Motor neuron (in vitro differentiated cells): ENCODE measurements around the gene ANXA7. TPM values are rescaled to one million over a fixed set of nuclear protein-coding genes. Genes with fewer than 3 reads are reported as not detected.
"Not testable (repeated sequence)": the region's sequence is repeated elsewhere in the genome, so short reads cannot be mapped to it uniquely, and the experiment has no call there.

Source experiments
- ATAC-seq, 8 experiments: fragments of 200-7000 bp; cut with Tn5 transposase; replicated peaks in 6 of 8; 2 replicates each; pipeline ENCODE4 v1.8.0; 2021; ENCODE audit warnings: mild to moderate bottlenecking in 8 of 8, moderate library complexity in 8 of 8
- H3K27ac ChIP-seq, 2 donors: fragments of 250-450 bp; sonication (Bioruptor Pico); 2 replicates each; pipeline ENCODE4 v1.9.0; 2021; ENCODE audit warnings: antibody characterized with exemption in 2 of 2, mild to moderate bottlenecking in 2 of 2, moderate library complexity in 1 of 2
- H3K4me1 ChIP-seq, 2 donors: fragments of 250-450 bp; sonication (Bioruptor Pico); replicated peaks in 1 of 2; 2 replicates each; pipeline ENCODE4 v1.6.1; 2021; ENCODE audit warnings: antibody characterized with exemption in 2 of 2, mild to moderate bottlenecking in 2 of 2, moderate library complexity in 1 of 2
- H3K4me3 ChIP-seq, 5 donors: fragments of 250-450 bp; sonication (Bioruptor Pico); 2 replicates each; pipeline ENCODE4 v1.9.0; 2021; ENCODE audit warnings: antibody characterized with exemption in 5 of 5, mild to moderate bottlenecking in 5 of 5, moderate library complexity in 4 of 5
- WGBS, 10 experiments: fragments of 450-650 bp; shearing (Covaris generic); methylation state at CpG; one replicate each; pipeline ENCODE4 v1.0.0; 2022; 5-methylcytosine and 5-hydroxymethylcytosine counted together
- in situ Hi-C, 9 experiments: fragments of 400-800 bp; cut with MboI; loops; one replicate each; pipeline ENCODE4 v1.15.0; 2021; ENCODE audit warnings: low sequenced_read_pairs in 9 of 9, low pct_unique_long_range_greater_than_20kb in 2 of 9; ENCODE audit not compliant: unreplicated experiment in 9 of 9
- total RNA-seq, 8 experiments: library from RNA; unstranded; fragments of 300-600 nt; gene quantifications; 2 replicates each; pipeline versions ENCODE4 v1.2.3 to v1.2.4, GENCODE V29; 2022

Gene ANXA7
- total RNA-seq, 8 experiments from 2014 or later: 18.2 to 163 (median 36.9) TPM

DNA sequence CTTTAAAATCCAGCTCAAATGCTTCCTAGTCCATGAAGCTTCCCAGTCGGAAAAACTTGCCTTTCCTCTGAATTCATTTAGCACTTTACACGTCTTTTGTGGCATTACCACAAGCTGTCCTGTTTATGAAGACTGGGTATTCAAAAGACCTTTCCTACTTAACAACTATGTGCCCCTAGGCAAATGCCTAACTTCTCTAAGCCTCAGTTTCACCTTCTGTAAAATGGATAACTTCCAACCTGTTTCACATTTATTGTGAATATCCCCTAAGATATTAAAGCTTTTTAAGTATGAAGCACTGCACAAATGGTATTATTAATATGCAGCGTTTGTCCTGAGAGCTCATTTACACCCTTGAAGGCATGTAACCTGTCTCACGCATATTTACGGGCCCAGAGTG lies 56.0 kb downstream of the ANXA7 start:
- WGBS, 10 experiments: 0 to 100% (median 44%) methylated on average over 1 to 3 of the region's 5 CpGs
- Histone ChIP-seq H3K4me3 (peak overlapping the region; percentile 58 to 87 (median 76)), H3K4me1 (no peaks in the 10 kb centered on the region), H3K27ac (no peak overlapping the region)
- in situ Hi-C loops: no loop called here
- ATAC-seq: no peak

DNA sequence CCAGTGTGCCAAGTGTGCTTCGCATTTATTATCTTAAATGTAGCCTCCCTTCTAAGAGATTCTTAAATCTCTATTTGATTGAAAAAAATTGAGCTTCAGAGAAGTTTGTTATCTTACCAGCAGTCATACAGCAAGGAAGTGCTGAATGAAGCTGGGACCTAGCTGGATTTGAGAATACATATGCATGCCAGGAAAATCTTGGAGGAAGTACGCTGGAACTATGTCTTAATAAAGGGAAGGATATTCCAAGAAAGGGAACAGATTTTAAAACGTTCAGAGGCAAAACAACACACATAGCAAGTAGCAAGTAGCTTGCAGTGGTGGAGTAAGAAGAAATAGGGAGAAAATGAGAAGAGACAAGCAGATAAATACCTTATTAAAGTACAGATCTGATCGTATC lies 56.7 kb downstream of the ANXA7 start:
- in situ Hi-C loops: no loop called here
- H3K4me1 ChIP-seq: no peaks in the 10 kb centered on the region
- no peak overlapping the region for H3K4me3 ChIP-seq
- no peak overlapping the region for H3K27ac ChIP-seq
- ATAC-seq: no peak
- WGBS, 10 experiments: 33 to 64% (median 55%) methylated on average over 2 to 4 of the region's 4 CpGs; no CpG with 5 or more reads in 2 of the 10 experiments

DNA sequence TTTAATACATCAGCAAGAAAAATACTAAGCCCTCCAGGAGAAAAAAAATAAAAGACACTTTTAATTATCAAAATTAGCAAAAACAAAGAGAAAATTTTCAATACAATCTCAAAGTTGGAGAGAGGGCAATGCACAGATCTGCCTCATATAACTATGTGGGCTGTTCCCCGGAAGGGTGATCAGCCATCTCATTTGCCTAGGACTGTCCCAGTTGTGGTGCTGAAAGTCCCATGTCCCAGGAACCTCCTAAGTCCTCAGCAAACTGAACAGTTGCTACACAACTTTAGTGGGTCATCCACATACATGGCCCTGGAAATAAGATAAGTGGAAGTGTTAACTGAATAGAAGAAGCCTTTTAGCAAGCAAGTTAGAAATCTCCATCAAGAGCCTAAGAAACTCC lies 69.6 kb downstream of the ANXA7 start:
- no peaks in the 10 kb centered on the region for H3K4me1 ChIP-seq
- no peak overlapping the region for H3K4me3 ChIP-seq
- H3K27ac ChIP-seq: no peak overlapping the region
- in situ Hi-C loops: no loop called here
- no peak for ATAC-seq
- 89 to 100% (median 100%) methylated on average over 1 of the region's 1 CpG; no CpG with 5 or more reads in 6 of the 10 experiments for WGBS, 10 experiments

DNA sequence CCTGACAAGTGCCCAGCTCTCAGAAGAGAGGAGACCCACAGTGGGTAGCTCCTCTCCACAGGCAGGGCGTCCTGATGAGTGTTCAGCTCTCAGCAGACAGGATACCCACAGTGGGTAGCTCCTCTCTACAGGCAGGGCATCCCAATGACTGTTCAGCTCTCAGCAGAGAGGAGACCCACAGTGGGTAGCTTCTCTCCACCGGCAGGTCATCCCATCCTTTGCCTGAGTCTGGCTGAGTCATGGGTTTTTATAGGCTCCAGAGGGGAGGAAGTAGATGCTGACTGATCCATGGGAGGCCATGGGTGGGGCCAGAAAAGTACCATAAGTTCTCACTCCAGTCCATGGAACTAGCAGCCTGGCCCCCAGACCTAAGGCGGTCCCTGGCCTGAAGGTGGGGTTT lies 73.7 kb downstream of the ANXA7 start:
- Histone ChIP-seq H3K27ac (no peak overlapping the region), H3K4me1 (no peaks in the 10 kb centered on the region), H3K4me3 (no peak overlapping the region)
- peak in 1 of 8 experiments; percentile 32 for ATAC-seq
- 20 to 90% (median 80%) methylated on average over 1 to 2 of the region's 3 CpGs; no CpG with 5 or more reads in 7 of the 10 experiments for WGBS, 10 experiments
- in situ Hi-C loops: no loop called here

DNA sequence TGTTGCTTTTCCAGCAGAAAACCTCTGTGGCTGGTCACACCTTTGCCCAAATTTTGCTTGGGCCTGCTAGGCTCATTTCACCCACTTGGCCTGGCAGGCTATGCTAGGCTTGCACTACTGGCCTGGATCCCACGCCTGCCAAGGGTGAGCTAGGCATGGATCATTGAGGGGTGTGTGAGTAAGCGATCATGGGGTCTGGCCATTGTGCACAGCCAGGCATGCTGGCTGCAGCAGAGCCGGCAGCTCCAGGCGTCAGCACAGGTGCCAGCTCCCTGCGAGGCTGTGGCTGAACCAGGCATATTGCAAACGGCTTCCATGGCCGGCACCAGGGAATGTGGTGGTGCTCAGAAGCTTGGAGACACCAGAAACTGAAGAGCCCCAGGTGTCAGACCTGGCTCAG lies 74.4 kb downstream of the ANXA7 start:
- no peak for ATAC-seq
- H3K4me1 ChIP-seq: no peaks in the 10 kb centered on the region

DNA sequence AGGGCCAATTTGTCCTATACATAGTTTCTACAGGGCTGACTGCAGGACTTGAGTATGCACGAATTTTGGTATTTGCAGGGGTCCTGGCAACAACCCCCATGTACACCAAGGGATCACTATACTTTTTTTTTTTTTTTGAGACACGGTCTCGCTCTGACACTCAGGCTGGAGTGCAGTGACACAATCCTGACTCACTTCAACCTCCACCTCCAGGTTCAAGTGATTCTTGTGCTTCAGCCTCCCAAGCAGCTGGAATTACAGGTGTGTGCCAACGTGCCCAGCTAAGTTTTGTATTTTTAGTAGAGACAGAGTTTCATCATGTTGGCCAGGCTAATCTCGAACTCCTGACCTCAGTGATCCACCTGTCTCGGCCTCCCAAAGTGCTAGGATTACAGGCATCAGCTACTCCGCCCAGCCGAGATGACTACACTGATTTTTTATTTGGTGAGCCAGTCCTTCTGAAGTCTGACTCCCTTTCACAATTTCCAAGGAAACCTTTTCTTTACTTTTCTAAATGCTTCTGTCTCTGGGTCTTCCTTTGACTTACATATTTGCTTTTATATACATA lies 75.0 kb downstream of the ANXA7 start:
- Histone ChIP-seq H3K27ac (no peak overlapping the region), H3K4me3 (no peak overlapping the region), H3K4me1 (no peaks in the 10 kb centered on the region)
- 58 to 82% (median 73%) methylated on average over 2 to 7 of the region's 8 CpGs; no CpG with 5 or more reads in 1 of the 10 experiments for WGBS, 10 experiments
- in situ Hi-C loops: no loop called here
- ATAC-seq: no peak

More for the DNA sequence above, 74.4 kb downstream of the ANXA7 start:
- WGBS, 10 experiments: 63 to 100% (median 80%) methylated on average over 1 to 4 of the region's 7 CpGs; no CpG with 5 or more reads in 5 of the 10 experiments
- Histone ChIP-seq H3K4me3 (no peak overlapping the region), H3K27ac (no peak overlapping the region)
- in situ Hi-C loops: no loop called here

DNA sequence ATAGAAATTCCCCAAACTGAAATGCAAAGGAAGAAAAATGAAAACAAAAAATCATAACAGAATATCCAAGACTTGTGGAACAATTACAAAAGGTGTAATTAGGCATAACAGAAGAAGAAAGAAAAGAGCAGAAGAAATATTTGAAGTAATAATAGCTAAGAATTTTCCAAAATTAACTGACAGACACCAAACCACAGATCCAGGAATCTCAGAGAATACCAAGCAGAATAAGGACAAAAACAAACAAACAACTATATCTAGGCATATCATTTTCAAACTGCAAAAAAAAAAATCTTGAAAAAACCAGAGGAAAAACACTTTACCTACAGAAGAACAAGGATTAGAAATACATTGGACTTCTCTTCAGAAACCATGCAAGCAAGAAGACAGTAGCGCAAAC lies 80.7 kb downstream of the ANXA7 start:
- Histone ChIP-seq H3K4me1 (no peaks in the 10 kb centered on the region), H3K27ac (no peak overlapping the region), H3K4me3 (no peak overlapping the region)
- no peak for ATAC-seq
- in situ Hi-C loops: no loop called here
- WGBS, 10 experiments: 89 to 100% (median 100%) methylated on average over 1 of the region's 1 CpG; no CpG with 5 or more reads in 1 of the 10 experiments

DNA sequence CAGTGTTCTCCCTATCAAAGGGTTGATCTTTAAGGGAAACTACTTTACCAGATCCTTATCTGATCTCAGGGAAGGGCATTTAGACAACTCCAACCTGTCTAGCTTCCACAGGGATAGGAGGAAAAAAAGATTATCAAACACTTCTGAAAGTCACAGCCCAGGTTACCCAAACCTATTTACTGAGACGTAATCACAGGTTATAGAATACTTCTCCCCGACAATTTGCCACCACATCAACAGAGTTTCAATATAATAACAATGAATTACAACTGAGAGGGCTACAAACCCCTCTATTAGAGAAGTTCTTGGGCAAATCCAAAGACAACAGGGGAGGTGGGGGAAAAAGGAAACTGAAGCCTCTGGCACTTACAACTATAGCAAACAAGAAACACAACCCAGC lies 81.5 kb downstream of the ANXA7 start:
- Histone ChIP-seq H3K4me3 (no peak overlapping the region), H3K27ac (no peak overlapping the region), H3K4me1 (no peaks in the 10 kb centered on the region)
- no peak for ATAC-seq
- WGBS, 10 experiments: 0 to 100% (median 73%) methylated on average over 1 to 2 of the region's 2 CpGs; no CpG with 5 or more reads in 3 of the 10 experiments
- in situ Hi-C loops: no loop called here

DNA sequence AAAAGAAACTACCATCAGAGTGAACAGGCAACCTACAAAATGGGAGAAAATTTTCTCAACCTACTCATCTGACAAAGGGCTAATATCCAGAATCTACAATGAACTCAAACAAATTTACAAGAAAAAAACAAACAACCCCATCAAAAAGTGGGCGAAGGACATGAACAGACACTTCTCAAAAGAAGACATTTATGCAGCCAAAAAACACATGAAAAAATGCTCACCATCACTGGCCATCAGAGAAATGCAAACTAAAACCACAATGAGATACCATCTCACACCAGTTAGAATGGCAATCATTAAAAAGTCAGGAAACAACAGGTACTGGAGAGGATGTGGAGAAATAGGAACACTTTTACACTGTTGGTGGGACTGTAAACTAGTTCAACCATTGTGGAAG lies 85.3 kb downstream of the ANXA7 start:
- H3K4me3 ChIP-seq, H3K4me1 ChIP-seq, ATAC-seq, in situ Hi-C loops, H3K27ac ChIP-seq: not testable (repeated sequence)
- no CpG with 5 or more reads among the region's 1 CpG for WGBS, 10 experiments

DNA sequence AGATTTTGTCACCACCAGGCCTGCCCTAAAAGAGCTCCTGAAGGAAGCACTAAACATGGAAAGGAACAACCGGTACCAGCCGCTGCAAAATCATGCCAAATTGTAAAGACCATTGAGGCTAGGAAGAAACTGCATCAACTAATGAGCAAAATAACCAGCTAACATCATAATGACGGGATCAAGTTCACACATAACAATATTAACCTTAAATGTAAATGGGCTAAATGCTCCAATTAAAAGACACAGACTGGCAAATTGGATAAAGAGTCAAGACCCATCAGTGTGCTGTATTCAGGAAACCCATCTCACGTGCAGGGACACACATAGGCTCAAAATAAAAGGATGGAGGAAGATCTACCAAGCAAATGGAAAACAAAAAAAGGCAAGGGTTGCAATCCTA lies 88.6 kb downstream of the ANXA7 start:
- H3K27ac ChIP-seq, H3K4me1 ChIP-seq, ATAC-seq, in situ Hi-C loops, H3K4me3 ChIP-seq: not testable (repeated sequence)
- WGBS, 10 experiments: no CpG with 5 or more reads among the region's 4 CpGs

Other genes with a start within 250 kb of the ANXA7 start
- 10 to 100 TPM; 20.1 to 39.9 (median 25.1) TPM for gene ECD, start 246.1 kb downstream of the ANXA7 start, total RNA-seq
- gene FAM149B1, start 245.9 kb downstream of the ANXA7 start, total RNA-seq: 10 to 100 TPM; 14.5 to 32.5 (median 22.6) TPM
- 10 to 100 TPM; 12.7 to 50.9 (median 26.8) TPM for gene DNAJC9, start 166.8 kb downstream of the ANXA7 start, total RNA-seq
- gene MRPS16, start 161.4 kb downstream of the ANXA7 start, total RNA-seq: 10 to 100 TPM; 38.8 to 82.3 (median 69.4) TPM
- 10 to 100 TPM in 1 of 8 experiments, 1 to 10 TPM in 6, under 1 TPM in 1; 0.71 to 16.6 (median 2.0) TPM for gene CFAP70, start 55.2 kb downstream of the ANXA7 start, total RNA-seq
- 1 to 10 TPM in 7 of 8 experiments, under 1 TPM in 1; 0.76 to 5.3 (median 2.2) TPM for gene MSS51, start 19.5 kb upstream of the ANXA7 start, total RNA-seq
- 10 to 100 TPM; 17.7 to 53.8 (median 39.7) TPM for gene PPP3CB, start 82.0 kb upstream of the ANXA7 start, total RNA-seq
- gene USP54, start 177.3 kb upstream of the ANXA7 start, total RNA-seq: 10 to 100 TPM in 7 of 8 experiments, 1 to 10 TPM in 1; 6.1 to 26.9 (median 23.8) TPM
- gene MYOZ1, start 227.4 kb upstream of the ANXA7 start, total RNA-seq: under 1 TPM in 5 of 8 experiments, not detected in 3; 0.11 to 0.64 (median 0.51) TPM
- gene SYNPO2L, start 242.0 kb upstream of the ANXA7 start, total RNA-seq: 1 to 10 TPM in 2 of 8 experiments, under 1 TPM in 6; 0.31 to 1.5 (median 0.52) TPM